ES-I3 (cell line): ENCODE results near the gene C4orf51.

Experiments used
- H3K36me3 ChIP-seq: 2 replicates; pipeline ENCODE4 v1.6.1; 2013; ENCODE audit warnings: mild to moderate bottlenecking, low read length, control low read depth, moderate library complexity; ENCODE audit not compliant: insufficient read depth
- H3K4me1 ChIP-seq: 2 replicates; pipeline ENCODE4 v1.6.1; 2013; ENCODE audit warnings: mild to moderate bottlenecking, control low read depth, low read length; ENCODE audit not compliant: insufficient read depth
- H3K9ac ChIP-seq: 2 replicates; pipeline ENCODE4 v1.6.1; 2013; ENCODE audit warnings: low read depth, mild to moderate bottlenecking, low read length, moderate library complexity
- H3K9me3 ChIP-seq: 2 replicates; pipeline ENCODE4 v1.6.1; 2013; ENCODE audit warnings: mild to moderate bottlenecking, low read length, moderate library complexity; ENCODE audit not compliant: control insufficient read depth, insufficient read depth

Gene C4orf51

GRCh38 chr4:145722561-145722960 is 42.6 kb downstream of the C4orf51 start:
- H3K4me1 ChIP-seq = no peaks in the 10 kb centered on the region
- peaks cover 9% of the 10 kb centered on the region; the same call in 1 of the 2 replicates for H3K9me3 ChIP-seq
- H3K9ac ChIP-seq = no peak overlapping the region
- peaks cover 17% of the 10 kb centered on the region for H3K36me3 ChIP-seq

- H3K9me3 ChIP-seq = peaks cover 9% of the 10 kb centered on the region; the same call in 1 of the 2 replicates
- H3K9ac ChIP-seq = no peak overlapping the region
These were observed 43.4 kb downstream of the C4orf51 start for GRCh38 chr4:145723336-145723735.

GRCh38 chr4:145730026-145730425 is 50.1 kb downstream of the C4orf51 start:
- H3K9me3 ChIP-seq = no peaks in the 10 kb centered on the region
- H3K36me3 ChIP-seq = peaks cover 11% of the 10 kb centered on the region
- H3K4me1 ChIP-seq = peaks cover 23% of the 10 kb centered on the region
- H3K9ac ChIP-seq = no peak overlapping the region

More at GRCh38 chr4:145723336-145723735, 43.4 kb downstream of the C4orf51 start:
- Histone ChIP-seq H3K4me1 (no peaks in the 10 kb centered on the region), H3K36me3 (peaks cover 11% of the 10 kb centered on the region)

GRCh38 chr4:145731028-145731427 is 51.1 kb downstream of the C4orf51 start:
- Histone ChIP-seq H3K36me3 (peaks cover 16% of the 10 kb centered on the region), H3K4me1 (peaks cover 33% of the 10 kb centered on the region), H3K9me3 (no peaks in the 10 kb centered on the region), H3K9ac (no peak overlapping the region)

GRCh38 chr4:145732001-145732815 is 52.3 kb downstream of the C4orf51 start:
- Histone ChIP-seq H3K9ac (peak overlapping the region; percentile 52), H3K4me1 (peaks cover 38% of the 10 kb centered on the region), H3K36me3 (peaks cover 16% of the 10 kb centered on the region)

GRCh38 chr4:145732895-145733880 is 53.2 kb downstream of the C4orf51 start:
- peaks cover 16% of the 10 kb centered on the region for H3K36me3 ChIP-seq
- H3K9ac ChIP-seq = peak overlapping the region; percentile 65
- no peaks in the 10 kb centered on the region for H3K9me3 ChIP-seq
- H3K4me1 ChIP-seq = peaks cover 38% of the 10 kb centered on the region

More at GRCh38 chr4:145732001-145732815, 52.3 kb downstream of the C4orf51 start:
- H3K9me3 ChIP-seq = no peaks in the 10 kb centered on the region

- Histone ChIP-seq H3K9ac (no peak overlapping the region), H3K9me3 (no peaks in the 10 kb centered on the region), H3K4me1 (peaks cover 38% of the 10 kb centered on the region), H3K36me3 (peaks cover 16% of the 10 kb centered on the region)
These were observed 54.1 kb downstream of the C4orf51 start for GRCh38 chr4:145734031-145734430.

- H3K9ac ChIP-seq = peak overlapping the region; percentile 13; the same call in 1 of the 2 replicates
- peaks cover 16% of the 10 kb centered on the region for H3K36me3 ChIP-seq
- peaks cover 38% of the 10 kb centered on the region for H3K4me1 ChIP-seq
- H3K9me3 ChIP-seq = no peaks in the 10 kb centered on the region
These were observed 54.8 kb downstream of the C4orf51 start for GRCh38 chr4:145734576-145735346.

- Histone ChIP-seq H3K9ac (peak overlapping the region; percentile 13; the same call in 1 of the 2 replicates), H3K4me1 (peaks cover 38% of the 10 kb centered on the region), H3K36me3 (peaks cover 12% of the 10 kb centered on the region), H3K9me3 (no peaks in the 10 kb centered on the region)
These were observed 55.4 kb downstream of the C4orf51 start for GRCh38 chr4:145735347-145735675.

GRCh38 chr4:145735827-145736226 is 55.9 kb downstream of the C4orf51 start:
- Histone ChIP-seq H3K36me3 (peaks cover 12% of the 10 kb centered on the region), H3K4me1 (peaks cover 38% of the 10 kb centered on the region), H3K9ac (no peak overlapping the region), H3K9me3 (no peaks in the 10 kb centered on the region)

GRCh38 chr4:145736241-145736831 is 56.4 kb downstream of the C4orf51 start:
- Histone ChIP-seq H3K4me1 (peaks cover 38% of the 10 kb centered on the region), H3K9ac (no peak overlapping the region), H3K36me3 (peaks cover 12% of the 10 kb centered on the region), H3K9me3 (no peaks in the 10 kb centered on the region)

GRCh38 chr4:145739845-145740244 is 59.9 kb downstream of the C4orf51 start:
- Histone ChIP-seq H3K4me1 (peaks cover 17% of the 10 kb centered on the region), H3K36me3 (peaks cover 8% of the 10 kb centered on the region), H3K9ac (no peak overlapping the region), H3K9me3 (no peaks in the 10 kb centered on the region)

- H3K9me3 ChIP-seq = no peaks in the 10 kb centered on the region
- H3K9ac ChIP-seq = no peak overlapping the region
- H3K4me1 ChIP-seq = peaks cover 8% of the 10 kb centered on the region; the same call in 1 of the 2 replicates
- peaks cover 5% of the 10 kb centered on the region for H3K36me3 ChIP-seq
These were observed 60.9 kb downstream of the C4orf51 start for GRCh38 chr4:145740806-145741205.
